ENCODE data around the gene UAP1. TPM values are rescaled to one million over a fixed set of nuclear protein-coding genes. Genes with fewer than 3 reads are reported as not detected.

Gene UAP1
- total RNA-seq, 1 experiment from 2014 or later, result 26.9 TPM

DNA sequence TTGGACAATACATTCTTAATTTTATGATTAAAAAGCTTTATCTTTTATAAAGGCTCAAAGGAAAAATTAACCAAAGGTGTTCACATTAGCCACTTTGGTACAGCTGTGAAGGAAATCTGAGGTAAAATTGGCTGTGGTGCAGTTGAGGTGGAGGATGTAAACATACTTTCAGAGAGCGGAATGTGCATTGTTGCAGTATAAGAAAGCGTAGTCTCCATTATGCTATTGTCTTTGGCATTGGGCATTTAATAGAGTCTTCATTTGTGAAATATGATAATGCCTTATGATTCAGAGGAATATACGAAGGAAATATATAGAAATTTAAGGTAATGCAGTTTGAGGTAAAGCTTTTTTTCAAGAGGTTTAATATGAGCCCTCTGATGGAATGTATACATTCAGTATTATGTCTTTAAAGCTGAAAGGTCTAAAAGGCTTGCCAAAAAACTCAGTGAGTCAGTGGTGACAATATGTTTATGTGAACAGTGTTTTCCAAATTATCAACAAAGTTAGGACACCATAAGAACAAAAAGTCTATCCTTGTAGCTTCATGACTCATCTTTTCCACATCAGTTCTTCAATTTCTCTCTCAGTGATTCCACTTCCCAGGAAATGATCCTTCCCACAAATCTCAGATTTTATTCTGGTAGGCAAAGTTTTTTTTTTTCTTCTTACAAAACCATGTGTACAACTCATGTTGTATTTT is 43.9 kb downstream of the UAP1 start:
- no peak overlapping the region for H3K9ac ChIP-seq (ENCODE audit: extremely low read depth, insufficient read length, low read length)
- H3K4ac ChIP-seq (ENCODE audit: low read depth, low read length), result no peak overlapping the region
- no peak for DNase-seq
- H3K79me1 ChIP-seq (ENCODE audit: insufficient read depth, low read depth, low read length, poor library complexity, severe bottlenecking), result no peaks in the 10 kb centered on the region
- 100% methylated on average over 1 of the region's 3 CpGs for WGBS (ENCODE audit: extremely low coverage, insufficient read length, low lambda C conversion rate)
- H4K5ac ChIP-seq (ENCODE audit: insufficient read length, low read depth, low read length), result no peak overlapping the region
- no peaks in the 10 kb centered on the region for H3K4me1 Mint-ChIP-seq
- H3K9me3 Mint-ChIP-seq, result no peaks in the 10 kb centered on the region
- H3T11ph ChIP-seq (ENCODE audit: low read length), result no peak overlapping the region
- no peak overlapping the region for H3K23ac ChIP-seq (ENCODE audit: insufficient read length, low read depth, low read length)
- no peak overlapping the region for H2BK20ac ChIP-seq (ENCODE audit: low read depth, low read length, poor library complexity, severe bottlenecking)
- H3K4me3 Mint-ChIP-seq, result no peak overlapping the region
- H3K79me2 ChIP-seq (ENCODE audit: insufficient read depth, low read length), result no peaks in the 10 kb centered on the region
- H2BK12ac ChIP-seq (ENCODE audit: insufficient read length, low read depth, low read length), result no peak overlapping the region
- no peak overlapping the region for H3K18ac ChIP-seq (ENCODE audit: insufficient read length, low read depth, low read length)
- H4K20me1 ChIP-seq (ENCODE audit: control insufficient read depth, insufficient read depth, insufficient read length), result no peaks in the 10 kb centered on the region
- no peak overlapping the region for H4K8ac ChIP-seq (replicated peaks; ENCODE audit: insufficient read length, low read depth, low read length)
- no peak overlapping the region for H2BK15ac ChIP-seq (ENCODE audit: low read depth, low read length)
- no peak overlapping the region for H3K14ac ChIP-seq (ENCODE audit: insufficient read depth, low read length)
- H2AK5ac ChIP-seq (ENCODE audit: insufficient read length, low read length), result no peak overlapping the region
- H3K4me1 ChIP-seq (ENCODE audit: insufficient read depth, low read length), result no peaks in the 10 kb centered on the region
- H3K56ac ChIP-seq (ENCODE audit: insufficient read length, low read depth, low read length), result no peak overlapping the region
- no peak overlapping the region for H2BK120ac ChIP-seq (ENCODE audit: low read depth, low read length, poor library complexity, severe bottlenecking)
- no peak overlapping the region for H3K4me2 ChIP-seq (ENCODE audit: insufficient read depth, insufficient read length, low read length)
- no peaks in the 10 kb centered on the region for H3K23me2 ChIP-seq (ENCODE audit: insufficient read length, low read depth, low read length, poor library complexity, severe bottlenecking)
- peak overlapping the region in 1 of 3 experiments; percentile 79; a peak in 1 of 7 replicates for H3K27ac Mint-ChIP-seq
- no peaks in the 10 kb centered on the region for H3K9me3 ChIP-seq (ENCODE audit: control insufficient read depth, low read depth, low read length)
- no peak overlapping the region for H4K91ac ChIP-seq (ENCODE audit: insufficient read length, low read depth, low read length)
- H2AFZ ChIP-seq (ENCODE audit: low read length), result no peak overlapping the region
- no peak overlapping the region for H3K27ac ChIP-seq (ENCODE audit: insufficient read length, low read depth, low read length)
- no peaks in the 10 kb centered on the region for H3K27me3 Mint-ChIP-seq (ENCODE audit: low read depth)
- TF ChIP-seq, protein P1, sequence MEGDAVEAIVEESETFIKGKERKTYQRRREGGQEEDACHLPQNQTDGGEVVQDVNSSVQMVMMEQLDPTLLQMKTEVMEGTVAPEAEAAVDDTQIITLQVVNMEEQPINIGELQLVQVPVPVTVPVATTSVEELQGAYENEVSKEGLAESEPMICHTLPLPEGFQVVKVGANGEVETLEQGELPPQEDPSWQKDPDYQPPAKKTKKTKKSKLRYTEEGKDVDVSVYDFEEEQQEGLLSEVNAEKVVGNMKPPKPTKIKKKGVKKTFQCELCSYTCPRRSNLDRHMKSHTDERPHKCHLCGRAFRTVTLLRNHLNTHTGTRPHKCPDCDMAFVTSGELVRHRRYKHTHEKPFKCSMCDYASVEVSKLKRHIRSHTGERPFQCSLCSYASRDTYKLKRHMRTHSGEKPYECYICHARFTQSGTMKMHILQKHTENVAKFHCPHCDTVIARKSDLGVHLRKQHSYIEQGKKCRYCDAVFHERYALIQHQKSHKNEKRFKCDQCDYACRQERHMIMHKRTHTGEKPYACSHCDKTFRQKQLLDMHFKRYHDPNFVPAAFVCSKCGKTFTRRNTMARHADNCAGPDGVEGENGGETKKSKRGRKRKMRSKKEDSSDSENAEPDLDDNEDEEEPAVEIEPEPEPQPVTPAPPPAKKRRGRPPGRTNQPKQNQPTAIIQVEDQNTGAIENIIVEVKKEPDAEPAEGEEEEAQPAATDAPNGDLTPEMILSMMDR (conservative IDR thresholded peaks at IDR 0.05), result no peak
- H3K36me3 Mint-ChIP-seq (ENCODE audit: insufficient read depth in 1 of 3, low read depth in 3 of 3), result peaks cover 0 to 9% (median 2%) of the 10 kb centered on the region in 3 experiments; a peak in 2 of 7 replicates
- no peaks in the 10 kb centered on the region for H3K27me3 ChIP-seq (ENCODE audit: insufficient read depth, low read length)
- no peak overlapping the region for H2BK5ac ChIP-seq (ENCODE audit: insufficient read length, low read length)

Data from H9 (cell line).